Measurements from ENCODE around the gene ACKR2. TPM values are rescaled to one million over a fixed set of nuclear protein-coding genes. Genes with fewer than 3 reads are reported as not detected.

ACKR2 gene
- polyA plus RNA-seq, 1 donor from 2014 or later = not detected

DNA sequence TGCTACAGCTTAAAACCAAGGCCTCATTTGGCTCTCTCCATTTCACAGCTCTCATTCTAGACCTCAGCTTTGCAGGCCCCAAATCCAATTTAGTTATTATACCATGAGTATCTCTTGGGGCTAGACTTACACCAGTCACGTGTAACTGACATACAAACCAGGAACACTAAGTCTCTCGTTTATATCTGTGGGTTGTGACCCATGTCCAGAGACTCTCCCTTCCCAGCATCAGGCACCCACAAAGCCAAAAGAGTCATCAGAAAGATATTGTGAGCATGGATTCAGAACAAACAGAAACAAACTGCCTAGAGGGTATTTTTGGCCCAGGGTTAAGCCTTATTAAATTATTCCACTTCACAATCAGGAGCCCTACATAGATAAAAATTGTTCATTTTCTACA lies 30.6 kb upstream of the ACKR2 start:
- Histone ChIP-seq H3K9me3 (ENCODE audit: low read length) (no peaks in the 10 kb centered on the region), H3K4me2 (ENCODE audit: low read length) (no peak overlapping the region), H3K9me2 (ENCODE audit: insufficient read depth, low read length) (no peaks in the 10 kb centered on the region), H3K27me3 (ENCODE audit: insufficient read depth, low read depth, low read length) (no peaks in the 10 kb centered on the region), H3K36me3 (ENCODE audit: insufficient read depth, low read length) (no peaks in the 10 kb centered on the region), H3K79me2 (replicated peaks; ENCODE audit: insufficient read depth, low read length) (no peaks in the 10 kb centered on the region), H3K9ac (ENCODE audit: low read length) (no peak overlapping the region), H3F3A (ENCODE audit: insufficient read depth, low read length, poor library complexity, severe bottlenecking) (no peaks in the 10 kb centered on the region), H4K20me1 (ENCODE audit: insufficient read depth) (no peaks in the 10 kb centered on the region), H3K4me3 (ENCODE audit: low read length) (no peak overlapping the region), H2AFZ (ENCODE audit: low read depth, low read length) (no peak overlapping the region), H3K27ac (ENCODE audit: low read length) (no peak overlapping the region)
- TF ChIP-seq, protein P1, sequence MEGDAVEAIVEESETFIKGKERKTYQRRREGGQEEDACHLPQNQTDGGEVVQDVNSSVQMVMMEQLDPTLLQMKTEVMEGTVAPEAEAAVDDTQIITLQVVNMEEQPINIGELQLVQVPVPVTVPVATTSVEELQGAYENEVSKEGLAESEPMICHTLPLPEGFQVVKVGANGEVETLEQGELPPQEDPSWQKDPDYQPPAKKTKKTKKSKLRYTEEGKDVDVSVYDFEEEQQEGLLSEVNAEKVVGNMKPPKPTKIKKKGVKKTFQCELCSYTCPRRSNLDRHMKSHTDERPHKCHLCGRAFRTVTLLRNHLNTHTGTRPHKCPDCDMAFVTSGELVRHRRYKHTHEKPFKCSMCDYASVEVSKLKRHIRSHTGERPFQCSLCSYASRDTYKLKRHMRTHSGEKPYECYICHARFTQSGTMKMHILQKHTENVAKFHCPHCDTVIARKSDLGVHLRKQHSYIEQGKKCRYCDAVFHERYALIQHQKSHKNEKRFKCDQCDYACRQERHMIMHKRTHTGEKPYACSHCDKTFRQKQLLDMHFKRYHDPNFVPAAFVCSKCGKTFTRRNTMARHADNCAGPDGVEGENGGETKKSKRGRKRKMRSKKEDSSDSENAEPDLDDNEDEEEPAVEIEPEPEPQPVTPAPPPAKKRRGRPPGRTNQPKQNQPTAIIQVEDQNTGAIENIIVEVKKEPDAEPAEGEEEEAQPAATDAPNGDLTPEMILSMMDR (IDR thresholded peaks at IDR 0.05; ENCODE audit: poor library complexity, severe bottlenecking) = no peak
- TF ChIP-seq, protein P2, sequence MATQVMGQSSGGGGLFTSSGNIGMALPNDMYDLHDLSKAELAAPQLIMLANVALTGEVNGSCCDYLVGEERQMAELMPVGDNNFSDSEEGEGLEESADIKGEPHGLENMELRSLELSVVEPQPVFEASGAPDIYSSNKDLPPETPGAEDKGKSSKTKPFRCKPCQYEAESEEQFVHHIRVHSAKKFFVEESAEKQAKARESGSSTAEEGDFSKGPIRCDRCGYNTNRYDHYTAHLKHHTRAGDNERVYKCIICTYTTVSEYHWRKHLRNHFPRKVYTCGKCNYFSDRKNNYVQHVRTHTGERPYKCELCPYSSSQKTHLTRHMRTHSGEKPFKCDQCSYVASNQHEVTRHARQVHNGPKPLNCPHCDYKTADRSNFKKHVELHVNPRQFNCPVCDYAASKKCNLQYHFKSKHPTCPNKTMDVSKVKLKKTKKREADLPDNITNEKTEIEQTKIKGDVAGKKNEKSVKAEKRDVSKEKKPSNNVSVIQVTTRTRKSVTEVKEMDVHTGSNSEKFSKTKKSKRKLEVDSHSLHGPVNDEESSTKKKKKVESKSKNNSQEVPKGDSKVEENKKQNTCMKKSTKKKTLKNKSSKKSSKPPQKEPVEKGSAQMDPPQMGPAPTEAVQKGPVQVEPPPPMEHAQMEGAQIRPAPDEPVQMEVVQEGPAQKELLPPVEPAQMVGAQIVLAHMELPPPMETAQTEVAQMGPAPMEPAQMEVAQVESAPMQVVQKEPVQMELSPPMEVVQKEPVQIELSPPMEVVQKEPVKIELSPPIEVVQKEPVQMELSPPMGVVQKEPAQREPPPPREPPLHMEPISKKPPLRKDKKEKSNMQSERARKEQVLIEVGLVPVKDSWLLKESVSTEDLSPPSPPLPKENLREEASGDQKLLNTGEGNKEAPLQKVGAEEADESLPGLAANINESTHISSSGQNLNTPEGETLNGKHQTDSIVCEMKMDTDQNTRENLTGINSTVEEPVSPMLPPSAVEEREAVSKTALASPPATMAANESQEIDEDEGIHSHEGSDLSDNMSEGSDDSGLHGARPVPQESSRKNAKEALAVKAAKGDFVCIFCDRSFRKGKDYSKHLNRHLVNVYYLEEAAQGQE (IDR thresholded peaks at IDR 0.05; ENCODE audit: borderline replicate concordance) = no peak
- TF ChIP-seq POLR2AphosphoS5 (IDR thresholded peaks at IDR 0.05) (no peak), RAD21 (conservative IDR thresholded peaks at IDR 0.05) (no peak), EP300 (conservative IDR thresholded peaks at IDR 0.05; ENCODE audit: poor library complexity, severe bottlenecking) (no peak), SMC3 (conservative IDR thresholded peaks at IDR 0.05; ENCODE audit: poor library complexity) (no peak), MXI1 (conservative IDR thresholded peaks at IDR 0.05; ENCODE audit: poor library complexity, severe bottlenecking) (no peak), TAF1 (IDR thresholded peaks at IDR 0.05; ENCODE audit: low read depth) (no peak), EZH2 (IDR thresholded peaks at IDR 0.05; ENCODE audit: borderline replicate concordance, insufficient read depth, low read length, poor library complexity, severe bottlenecking) (no peak)

DNA sequence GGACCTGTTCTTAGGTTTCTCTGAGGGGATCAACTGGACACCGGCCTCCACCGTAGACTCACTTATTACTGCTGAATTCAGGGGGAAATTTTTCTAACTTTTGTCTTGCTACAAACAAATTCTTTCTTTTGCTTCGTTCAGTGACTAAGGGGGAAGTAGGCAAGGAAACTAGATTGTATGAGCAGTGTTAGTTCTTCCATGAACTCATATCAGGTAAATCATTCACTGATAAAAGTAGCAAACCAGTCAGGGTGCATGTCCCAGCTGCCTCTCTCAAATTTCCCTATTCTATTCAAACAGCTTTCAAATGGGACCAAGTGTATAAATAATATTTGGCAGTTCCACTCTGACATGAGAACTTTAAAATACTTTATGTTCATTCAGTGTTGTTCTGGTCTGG lies 28.8 kb upstream of the ACKR2 start:
- no peak overlapping the region for H3K4me2 ChIP-seq (ENCODE audit: low read length)
- H2AFZ ChIP-seq (ENCODE audit: low read depth, low read length) = no peak overlapping the region
- H3K9me2 ChIP-seq (ENCODE audit: insufficient read depth, low read length) = no peaks in the 10 kb centered on the region
- no peaks in the 10 kb centered on the region for H3K27me3 ChIP-seq (ENCODE audit: insufficient read depth, low read depth, low read length)
- H3K9ac ChIP-seq (ENCODE audit: low read length) = no peak overlapping the region
- no peaks in the 10 kb centered on the region for H3K9me3 ChIP-seq (ENCODE audit: low read length)
- H3K36me3 ChIP-seq (ENCODE audit: insufficient read depth, low read length) = no peaks in the 10 kb centered on the region
- TF ChIP-seq SMC3 (conservative IDR thresholded peaks at IDR 0.05; ENCODE audit: poor library complexity) = no peak
- no peak for TF ChIP-seq POLR2AphosphoS5 (IDR thresholded peaks at IDR 0.05)
- no peak for TF ChIP-seq EP300 (conservative IDR thresholded peaks at IDR 0.05; ENCODE audit: poor library complexity, severe bottlenecking)
- no peak for TF ChIP-seq MXI1 (conservative IDR thresholded peaks at IDR 0.05; ENCODE audit: poor library complexity, severe bottlenecking)
- TF ChIP-seq, protein P1 (IDR thresholded peaks at IDR 0.05; ENCODE audit: poor library complexity, severe bottlenecking) = no peak
- TF ChIP-seq TAF1 (IDR thresholded peaks at IDR 0.05; ENCODE audit: low read depth) = no peak
- H3K27ac ChIP-seq (ENCODE audit: low read length) = no peak overlapping the region
- no peaks in the 10 kb centered on the region for H3F3A ChIP-seq (ENCODE audit: insufficient read depth, low read length, poor library complexity, severe bottlenecking)
- H3K79me2 ChIP-seq (replicated peaks; ENCODE audit: insufficient read depth, low read length) = no peaks in the 10 kb centered on the region
- H4K20me1 ChIP-seq (ENCODE audit: insufficient read depth) = no peaks in the 10 kb centered on the region
- H3K4me3 ChIP-seq (ENCODE audit: low read length) = no peak overlapping the region

Measured in neural cell (in vitro differentiated cells).